A549 (cell line): ENCODE measurements around the gene PLCZ1. TPM values are rescaled to one million over a fixed set of nuclear protein-coding genes. Genes with fewer than 3 reads are reported as not detected.

Experiments used
- ATAC-seq, 2 experiments: fragments of 200-7000 bp in 1 of 2; fragments of >200 bp in 1 of 2; cut with Nextera tagmentation in 1 of 2; cut with Tn5 transposase in 1 of 2; 3 replicates each; pipeline versions ENCODE4 v1.8.0 to v1.9.1; 2018 to 2020; ENCODE audit warnings: mild to moderate bottlenecking in 1 of 2, moderate library complexity in 1 of 2
- CTCF ChIA-PET: fragments of 300-600 bp; sonication (Branson Sonifier 250); formaldehyde crosslinking; extraction: SDS; loops from one replicate; lab custom pipeline; 2021; ENCODE audit warnings: antibody characterized with exemption, inconsistent platforms; lab: Yijun Ruan, JAX
- POLR2A ChIA-PET: fragments of 350-600 bp; formaldehyde crosslinking; extraction: SDS; loops from one replicate; lab custom pipeline; 2021; ENCODE audit warnings: antibody characterized with exemption, inconsistent platforms; lab: Yijun Ruan, JAX
- DNase-seq, 2 experiments: peaks; one replicate each; pipeline versions ENCODE4 v3.0.0 to v3.0.0-alpha.2; 2011 to 2016; ENCODE audit warnings: low read depth in 1 of 2, low spot score in 1 of 2
- FAIRE-seq: peaks from 2 replicates; lab custom pipeline; 2011; peaks lifted over from hg19 to GRCh38; lab: Jason Lieb, UNC
- H3K27ac ChIP-seq, 2 experiments: fragments of >200 bp; sonication (Bioruptor Twin); formaldehyde crosslinking; 3 replicates each; pipeline ENCODE4 v1.5.1; 2016 to 2017
- H3K4me1 ChIP-seq: fragments of >200 bp; sonication (Bioruptor Twin); formaldehyde crosslinking; 3 replicates; pipeline ENCODE4 v1.6.1; 2016
- H3K4me2 ChIP-seq: fragments of >200 bp; sonication (Bioruptor Twin); formaldehyde crosslinking; 3 replicates; pipeline ENCODE4 v1.6.1; 2016
- H3K4me3 ChIP-seq: fragments of >200 bp; sonication (Bioruptor Twin); formaldehyde crosslinking; 3 replicates; pipeline ENCODE4 v1.5.1; 2016
- H3K9me3 ChIP-seq: fragments of >200 bp; sonication (Bioruptor Twin); formaldehyde crosslinking; 3 replicates; pipeline ENCODE4 v1.6.1; 2016
- CHD2 ChIP-seq: fragments of 150-350 bp; IDR thresholded peaks from 2 replicates; pipeline ENCODE4 v1.6.1; 2014; ENCODE audit warnings: low read length; ENCODE audit not compliant: partially characterized antibody
- CHD4 ChIP-seq: fragments of 200-600 bp; sonication (generic); IDR thresholded peaks from 2 replicates; pipeline ENCODE4 v1.6.1; 2016; ENCODE audit warnings: antibody characterized with exemption, mild to moderate bottlenecking, borderline replicate concordance
- EHF ChIP-seq: fragments of 250-450 bp; sonication (Bioruptor Pico); IDR thresholded peaks from 2 replicates; pipeline ENCODE4 v1.5.0; 2020; ENCODE audit warnings: mild to moderate bottlenecking
- EP300 ChIP-seq, 2 experiments: fragments of >200 bp; sonication (Bioruptor Twin); formaldehyde crosslinking; IDR thresholded peaks; 2 replicates in 1 of 2; 3 replicates in 1 of 2; pipeline ENCODE4 v1.6.1; 2016 to 2017
- HDAC2 ChIP-seq: fragments of 200-600 bp; sonication (generic); IDR thresholded peaks from 2 replicates; pipeline ENCODE4 v1.6.1; 2016
- HOXA7 ChIP-seq: fragments of 250-450 bp; sonication (Bioruptor Pico); IDR thresholded peaks from 2 replicates; pipeline ENCODE4 v1.5.0; 2020; ENCODE audit warnings: mild to moderate bottlenecking, moderate library complexity
- HOXB13 ChIP-seq: fragments of 250-450 bp; sonication (Bioruptor Pico); IDR thresholded peaks from 2 replicates; pipeline ENCODE4 v1.5.0; 2020; ENCODE audit warnings: low read depth, mild to moderate bottlenecking, moderate library complexity
- HOXB5 ChIP-seq: fragments of 250-450 bp; sonication (Bioruptor Pico); IDR thresholded peaks from 2 replicates; pipeline ENCODE4 v1.5.0; 2020; ENCODE audit warnings: mild to moderate bottlenecking, moderate library complexity
- JUN ChIP-seq, 2 experiments: fragments of >200 bp; sonication (Bioruptor Twin); formaldehyde crosslinking; IDR thresholded peaks; 2 replicates in 1 of 2; 3 replicates in 1 of 2; pipeline ENCODE4 v1.6.1; 2016 to 2017
- KDM5A ChIP-seq: fragments of 200-600 bp; sonication (generic); IDR thresholded peaks from 2 replicates; pipeline ENCODE4 v1.6.1; 2016; ENCODE audit warnings: antibody characterized with exemption, mild to moderate bottlenecking
- MYC ChIP-seq: IDR thresholded peaks from 2 replicates; pipeline ENCODE4 v1.6.1; 2012; ENCODE audit warnings: mild to moderate bottlenecking, inconsistent platforms, low read length, improper control_type of control experiment, borderline replicate concordance
- NFE2L2 ChIP-seq: fragments of 150-350 bp; conservative IDR thresholded peaks from 2 replicates; pipeline ENCODE4 v1.6.1; 2014; ENCODE audit warnings: low read length
- NPAS2 ChIP-seq: fragments of 250-450 bp; sonication (Bioruptor Pico); IDR thresholded peaks from 2 replicates; pipeline ENCODE4 v1.8.0; 2022; ENCODE audit warnings: mild to moderate bottlenecking, moderate library complexity, borderline replicate concordance
- PHF8 ChIP-seq: fragments of 200-600 bp; sonication (generic); IDR thresholded peaks from 2 replicates; pipeline ENCODE4 v1.6.1; 2016; ENCODE audit warnings: low read depth, mild to moderate bottlenecking, antibody characterized with exemption, moderate library complexity, borderline replicate concordance
- POLR2A ChIP-seq: IDR thresholded peaks from 2 replicates; pipeline ENCODE4 v1.6.1; 2012; ENCODE audit warnings: mild to moderate bottlenecking, low read length
- RAD21 ChIP-seq, 2 experiments: fragments of >200 bp in 1 of 2; sonication (Bioruptor Twin) in 1 of 2; formaldehyde crosslinking in 1 of 2; IDR thresholded peaks in 1 of 2; conservative IDR thresholded peaks in 1 of 2; 2 replicates in 1 of 2; 3 replicates in 1 of 2; pipeline ENCODE4 v1.6.1; 2012 to 2018; ENCODE audit warnings: inconsistent platforms in 1 of 2
- RCOR1 ChIP-seq: fragments of 150-350 bp; IDR thresholded peaks from 2 replicates; pipeline ENCODE4 v1.6.1; 2014; ENCODE audit warnings: antibody characterized with exemption, low read length, low read depth
- RNF2 ChIP-seq: fragments of 200-600 bp; sonication (generic); IDR thresholded peaks from 2 replicates; pipeline ENCODE4 v1.6.1; 2016; ENCODE audit warnings: low read depth, mild to moderate bottlenecking, antibody characterized with exemption, moderate library complexity, borderline replicate concordance
- TP53 ChIP-seq: fragments of 250-450 bp; sonication (Bioruptor Pico); IDR thresholded peaks from 2 replicates; pipeline ENCODE4 v1.5.0; 2021; ENCODE audit warnings: mild to moderate bottlenecking, moderate library complexity
- ZSCAN20 ChIP-seq: fragments of 250-450 bp; sonication (Bioruptor Pico); IDR thresholded peaks from 2 replicates; pipeline ENCODE4 v1.8.0; 2022; ENCODE audit warnings: mild to moderate bottlenecking, moderate library complexity
- WGBS: methylation state at CpG from one replicate; pipeline ENCODE4 v1.1.6; 2017; ENCODE audit errors: missing lambda C conversion rate; 5-methylcytosine and 5-hydroxymethylcytosine counted together
- polyA plus RNA-seq, 4 experiments: library from polyadenylated mRNA; depleted of rRNA in 3 of 4; stranded (reverse); fragments of >200 nt; fragmentation: RNase III in 1 of 4; extraction: RNeasy Plus Mini Kit Qiagen cat#74134 plus additional on column Dnase treatment in 1 of 4; gene quantifications; 2 replicates in 3 of 4; 3 replicates in 1 of 4; pipeline ENCODE4 v1.2.3, GENCODE V29; 2011 to 2017
- TF ChIP-seq, protein P1 (sequence below): fragments of >200 bp; sonication (Bioruptor Twin); formaldehyde crosslinking; IDR thresholded peaks from 3 replicates; pipeline ENCODE4 v1.5.1; 2016
- TF ChIP-seq, protein P2 (sequence below): fragments of 150-350 bp; IDR thresholded peaks from 2 replicates; pipeline ENCODE4 v1.6.1; 2014; ENCODE audit warnings: low read depth, mild to moderate bottlenecking, low read length
- TF ChIP-seq, protein P3 (sequence below): fragments of >200 bp; sonication (Bioruptor Twin); formaldehyde crosslinking; IDR thresholded peaks from 3 replicates; pipeline ENCODE4 v1.6.1; 2016
- TF ChIP-seq, protein P4 (sequence below): fragments of 250-450 bp; sonication (Bioruptor Pico); IDR thresholded peaks from 2 replicates; pipeline ENCODE4 v1.5.0; 2020; ENCODE audit warnings: low read depth, mild to moderate bottlenecking, moderate library complexity
- TF ChIP-seq, protein P5 (sequence below): fragments of 450-650 bp; IDR thresholded peaks from 2 replicates; pipeline ENCODE4 v1.6.1; 2014; ENCODE audit warnings: antibody characterized with exemption
- TF ChIP-seq, protein P6 (sequence below): fragments of 200-600 bp; sonication (generic); IDR thresholded peaks from 2 replicates; pipeline ENCODE4 v1.6.1; 2016; ENCODE audit warnings: antibody characterized with exemption, mild to moderate bottlenecking, moderate library complexity

PLCZ1 gene
- polyA plus RNA-seq, 2 of the 4 experiments (the other 2 are of a cell fraction) = not detected

DNA sequence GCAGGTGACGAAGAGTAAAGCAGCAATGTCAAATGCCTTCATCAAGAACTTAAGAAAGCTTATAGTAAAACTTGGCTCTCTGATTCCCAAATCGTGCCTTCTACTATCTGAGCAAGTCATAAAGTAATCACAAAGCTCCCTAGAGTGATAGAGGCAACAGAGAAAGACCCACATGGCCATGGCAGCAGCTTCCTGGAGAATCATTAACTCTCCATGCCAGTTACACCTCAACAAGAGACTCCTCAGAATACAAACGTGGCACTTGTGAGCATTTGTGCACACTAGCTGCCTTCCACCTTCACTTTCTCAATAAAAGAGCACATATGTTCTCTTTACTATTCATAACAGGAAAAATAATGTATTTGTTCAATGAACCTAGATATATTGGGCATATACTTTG is 48.0 kb downstream of the PLCZ1 start:
- ChIA-PET CTCF (no interaction called here), POLR2A (no interaction called here)
- Histone ChIP-seq H3K4me3 (no peak overlapping the region), H3K4me1 (no peaks in the 10 kb centered on the region), H3K9me3 (no peaks in the 10 kb centered on the region), H3K4me2 (no peak overlapping the region), H3K27ac (no peak overlapping the region)
- 20% methylated on average over 3 of the region's 3 CpGs for WGBS
- FAIRE-seq = no peak
- ATAC-seq = no peak
- no peak for DNase-seq
- TF ChIP-seq EHF (CRISPR knock-in tag) = no peak
- TF ChIP-seq CHD2 = no peak
- no peak for TF ChIP-seq NFE2L2
- no peak for TF ChIP-seq CHD4
- no peak for TF ChIP-seq TP53 (CRISPR knock-in tag)
- TF ChIP-seq, protein P1, sequence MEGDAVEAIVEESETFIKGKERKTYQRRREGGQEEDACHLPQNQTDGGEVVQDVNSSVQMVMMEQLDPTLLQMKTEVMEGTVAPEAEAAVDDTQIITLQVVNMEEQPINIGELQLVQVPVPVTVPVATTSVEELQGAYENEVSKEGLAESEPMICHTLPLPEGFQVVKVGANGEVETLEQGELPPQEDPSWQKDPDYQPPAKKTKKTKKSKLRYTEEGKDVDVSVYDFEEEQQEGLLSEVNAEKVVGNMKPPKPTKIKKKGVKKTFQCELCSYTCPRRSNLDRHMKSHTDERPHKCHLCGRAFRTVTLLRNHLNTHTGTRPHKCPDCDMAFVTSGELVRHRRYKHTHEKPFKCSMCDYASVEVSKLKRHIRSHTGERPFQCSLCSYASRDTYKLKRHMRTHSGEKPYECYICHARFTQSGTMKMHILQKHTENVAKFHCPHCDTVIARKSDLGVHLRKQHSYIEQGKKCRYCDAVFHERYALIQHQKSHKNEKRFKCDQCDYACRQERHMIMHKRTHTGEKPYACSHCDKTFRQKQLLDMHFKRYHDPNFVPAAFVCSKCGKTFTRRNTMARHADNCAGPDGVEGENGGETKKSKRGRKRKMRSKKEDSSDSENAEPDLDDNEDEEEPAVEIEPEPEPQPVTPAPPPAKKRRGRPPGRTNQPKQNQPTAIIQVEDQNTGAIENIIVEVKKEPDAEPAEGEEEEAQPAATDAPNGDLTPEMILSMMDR = no peak
- no peak for TF ChIP-seq EP300 (IDR thresholded peaks at IDR 0.05)
- TF ChIP-seq, protein P2, sequence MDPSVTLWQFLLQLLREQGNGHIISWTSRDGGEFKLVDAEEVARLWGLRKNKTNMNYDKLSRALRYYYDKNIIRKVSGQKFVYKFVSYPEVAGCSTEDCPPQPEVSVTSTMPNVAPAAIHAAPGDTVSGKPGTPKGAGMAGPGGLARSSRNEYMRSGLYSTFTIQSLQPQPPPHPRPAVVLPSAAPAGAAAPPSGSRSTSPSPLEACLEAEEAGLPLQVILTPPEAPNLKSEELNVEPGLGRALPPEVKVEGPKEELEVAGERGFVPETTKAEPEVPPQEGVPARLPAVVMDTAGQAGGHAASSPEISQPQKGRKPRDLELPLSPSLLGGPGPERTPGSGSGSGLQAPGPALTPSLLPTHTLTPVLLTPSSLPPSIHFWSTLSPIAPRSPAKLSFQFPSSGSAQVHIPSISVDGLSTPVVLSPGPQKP = no peak
- TF ChIP-seq RAD21 (conservative IDR thresholded peaks at IDR 0.05 in 1 of 2, IDR thresholded peaks at IDR 0.05 in 1 of 2) = no peak
- TF ChIP-seq, protein P3, sequence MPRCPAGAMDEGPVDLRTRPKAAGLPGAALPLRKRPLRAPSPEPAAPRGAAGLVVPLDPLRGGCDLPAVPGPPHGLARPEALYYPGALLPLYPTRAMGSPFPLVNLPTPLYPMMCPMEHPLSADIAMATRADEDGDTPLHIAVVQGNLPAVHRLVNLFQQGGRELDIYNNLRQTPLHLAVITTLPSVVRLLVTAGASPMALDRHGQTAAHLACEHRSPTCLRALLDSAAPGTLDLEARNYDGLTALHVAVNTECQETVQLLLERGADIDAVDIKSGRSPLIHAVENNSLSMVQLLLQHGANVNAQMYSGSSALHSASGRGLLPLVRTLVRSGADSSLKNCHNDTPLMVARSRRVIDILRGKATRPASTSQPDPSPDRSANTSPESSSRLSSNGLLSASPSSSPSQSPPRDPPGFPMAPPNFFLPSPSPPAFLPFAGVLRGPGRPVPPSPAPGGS = no peak
- TF ChIP-seq ZSCAN20 (CRISPR knock-in tag) = no peak
- TF ChIP-seq POLR2A = no peak
- no peak for TF ChIP-seq RCOR1
- TF ChIP-seq HOXA7 (CRISPR knock-in tag) = no peak
- TF ChIP-seq, protein P4, sequence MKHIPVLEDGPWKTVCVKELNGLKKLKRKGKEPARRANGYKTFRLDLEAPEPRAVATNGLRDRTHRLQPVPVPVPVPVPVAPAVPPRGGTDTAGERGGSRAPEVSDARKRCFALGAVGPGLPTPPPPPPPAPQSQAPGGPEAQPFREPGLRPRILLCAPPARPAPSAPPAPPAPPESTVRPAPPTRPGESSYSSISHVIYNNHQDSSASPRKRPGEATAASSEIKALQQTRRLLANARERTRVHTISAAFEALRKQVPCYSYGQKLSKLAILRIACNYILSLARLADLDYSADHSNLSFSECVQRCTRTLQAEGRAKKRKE (CRISPR knock-in tag) = no peak
- no peak for TF ChIP-seq RNF2

DNA sequence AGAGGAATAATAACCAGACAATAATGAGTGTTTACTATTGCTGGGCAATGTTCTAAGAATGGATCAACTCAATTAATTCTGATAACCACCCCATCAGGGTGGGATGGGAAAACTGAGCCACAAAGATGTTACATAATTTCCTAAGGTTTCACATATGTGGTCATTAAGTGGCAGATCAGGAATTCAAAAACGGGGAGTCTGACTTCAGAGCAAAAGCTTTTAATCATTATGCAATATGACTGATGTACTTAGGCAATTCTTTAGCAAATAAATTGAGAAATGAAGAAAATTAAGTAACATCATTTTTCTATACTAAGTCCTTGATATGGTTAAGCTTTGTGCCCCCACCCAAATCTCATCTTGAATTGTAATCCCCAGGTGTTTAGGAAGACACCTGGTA is 53.4 kb downstream of the PLCZ1 start:
- 2% methylated on average over 1 of the region's 1 CpG for WGBS
- Histone ChIP-seq H3K4me2 (no peak overlapping the region), H3K9me3 (no peaks in the 10 kb centered on the region), H3K4me3 (no peak overlapping the region), H3K27ac (no peak overlapping the region), H3K4me1 (no peaks in the 10 kb centered on the region)
- ChIA-PET CTCF (no interaction called here), POLR2A (no interaction called here)
- FAIRE-seq = no peak
- no peak for ATAC-seq
- DNase-seq = no peak
- TF ChIP-seq HOXB5 (CRISPR knock-in tag) (no peak), HDAC2 (no peak), JUN (IDR thresholded peaks at IDR 0.05) (no peak), EHF (CRISPR knock-in tag) (no peak), PHF8 (no peak), KDM5A (no peak), RNF2 (no peak), NPAS2 (CRISPR knock-in tag) (no peak), HOXB13 (CRISPR knock-in tag) (no peak), MYC (no peak)
- TF ChIP-seq, protein P5, sequence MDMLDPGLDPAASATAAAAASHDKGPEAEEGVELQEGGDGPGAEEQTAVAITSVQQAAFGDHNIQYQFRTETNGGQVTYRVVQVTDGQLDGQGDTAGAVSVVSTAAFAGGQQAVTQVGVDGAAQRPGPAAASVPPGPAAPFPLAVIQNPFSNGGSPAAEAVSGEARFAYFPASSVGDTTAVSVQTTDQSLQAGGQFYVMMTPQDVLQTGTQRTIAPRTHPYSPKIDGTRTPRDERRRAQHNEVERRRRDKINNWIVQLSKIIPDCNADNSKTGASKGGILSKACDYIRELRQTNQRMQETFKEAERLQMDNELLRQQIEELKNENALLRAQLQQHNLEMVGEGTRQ = no peak
- TF ChIP-seq, protein P6, sequence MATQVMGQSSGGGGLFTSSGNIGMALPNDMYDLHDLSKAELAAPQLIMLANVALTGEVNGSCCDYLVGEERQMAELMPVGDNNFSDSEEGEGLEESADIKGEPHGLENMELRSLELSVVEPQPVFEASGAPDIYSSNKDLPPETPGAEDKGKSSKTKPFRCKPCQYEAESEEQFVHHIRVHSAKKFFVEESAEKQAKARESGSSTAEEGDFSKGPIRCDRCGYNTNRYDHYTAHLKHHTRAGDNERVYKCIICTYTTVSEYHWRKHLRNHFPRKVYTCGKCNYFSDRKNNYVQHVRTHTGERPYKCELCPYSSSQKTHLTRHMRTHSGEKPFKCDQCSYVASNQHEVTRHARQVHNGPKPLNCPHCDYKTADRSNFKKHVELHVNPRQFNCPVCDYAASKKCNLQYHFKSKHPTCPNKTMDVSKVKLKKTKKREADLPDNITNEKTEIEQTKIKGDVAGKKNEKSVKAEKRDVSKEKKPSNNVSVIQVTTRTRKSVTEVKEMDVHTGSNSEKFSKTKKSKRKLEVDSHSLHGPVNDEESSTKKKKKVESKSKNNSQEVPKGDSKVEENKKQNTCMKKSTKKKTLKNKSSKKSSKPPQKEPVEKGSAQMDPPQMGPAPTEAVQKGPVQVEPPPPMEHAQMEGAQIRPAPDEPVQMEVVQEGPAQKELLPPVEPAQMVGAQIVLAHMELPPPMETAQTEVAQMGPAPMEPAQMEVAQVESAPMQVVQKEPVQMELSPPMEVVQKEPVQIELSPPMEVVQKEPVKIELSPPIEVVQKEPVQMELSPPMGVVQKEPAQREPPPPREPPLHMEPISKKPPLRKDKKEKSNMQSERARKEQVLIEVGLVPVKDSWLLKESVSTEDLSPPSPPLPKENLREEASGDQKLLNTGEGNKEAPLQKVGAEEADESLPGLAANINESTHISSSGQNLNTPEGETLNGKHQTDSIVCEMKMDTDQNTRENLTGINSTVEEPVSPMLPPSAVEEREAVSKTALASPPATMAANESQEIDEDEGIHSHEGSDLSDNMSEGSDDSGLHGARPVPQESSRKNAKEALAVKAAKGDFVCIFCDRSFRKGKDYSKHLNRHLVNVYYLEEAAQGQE = no peak
